Measurements from ENCODE around the gene CCDC18.

The CCDC18 gene

GRCh38 chr1:93180723-93181613, at the start of gene CCDC18 (continued):
- TF ChIP-seq, protein P1, sequence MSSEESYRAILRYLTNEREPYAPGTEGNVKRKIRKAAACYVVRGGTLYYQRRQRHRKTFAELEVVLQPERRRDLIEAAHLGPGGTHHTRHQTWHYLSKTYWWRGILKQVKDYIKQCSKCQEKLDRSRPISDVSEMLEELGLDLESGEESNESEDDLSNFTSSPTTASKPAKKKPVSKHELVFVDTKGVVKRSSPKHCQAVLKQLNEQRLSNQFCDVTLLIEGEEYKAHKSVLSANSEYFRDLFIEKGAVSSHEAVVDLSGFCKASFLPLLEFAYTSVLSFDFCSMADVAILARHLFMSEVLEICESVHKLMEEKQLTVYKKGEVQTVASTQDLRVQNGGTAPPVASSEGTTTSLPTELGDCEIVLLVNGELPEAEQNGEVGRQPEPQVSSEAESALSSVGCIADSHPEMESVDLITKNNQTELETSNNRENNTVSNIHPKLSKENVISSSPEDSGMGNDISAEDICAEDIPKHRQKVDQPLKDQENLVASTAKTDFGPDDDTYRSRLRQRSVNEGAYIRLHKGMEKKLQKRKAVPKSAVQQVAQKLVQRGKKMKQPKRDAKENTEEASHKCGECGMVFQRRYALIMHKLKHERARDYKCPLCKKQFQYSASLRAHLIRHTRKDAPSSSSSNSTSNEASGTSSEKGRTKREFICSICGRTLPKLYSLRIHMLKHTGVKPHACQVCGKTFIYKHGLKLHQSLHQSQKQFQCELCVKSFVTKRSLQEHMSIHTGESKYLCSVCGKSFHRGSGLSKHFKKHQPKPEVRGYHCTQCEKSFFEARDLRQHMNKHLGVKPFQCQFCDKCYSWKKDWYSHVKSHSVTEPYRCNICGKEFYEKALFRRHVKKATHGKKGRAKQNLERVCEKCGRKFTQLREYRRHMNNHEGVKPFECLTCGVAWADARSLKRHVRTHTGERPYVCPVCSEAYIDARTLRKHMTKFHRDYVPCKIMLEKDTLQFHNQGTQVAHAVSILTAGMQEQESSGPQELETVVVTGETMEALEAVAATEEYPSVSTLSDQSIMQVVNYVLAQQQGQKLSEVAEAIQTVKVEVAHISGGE (tag by site-specific recombination; conservative IDR thresholded peaks at IDR 0.05; ENCODE audit: low read depth), result peak; percentile 72
- TF ChIP-seq ZFHX2 (tag by site-specific recombination; conservative IDR thresholded peaks at IDR 0.05) (0 out of 2 replicates have a peak, but pooled peaks have one; percentile 17), KLF1 (tag by site-specific recombination; IDR thresholded peaks at IDR 0.05) (no peak; the same call in 1 of the 2 replicates), TSHZ1 (tag by site-specific recombination; IDR thresholded peaks at IDR 0.05; ENCODE audit: borderline replicate concordance) (0 out of 2 replicates have a peak, but pooled peaks have one; percentile 19), KLF17 (tag by site-specific recombination; IDR thresholded peaks at IDR 0.05) (peak; percentile 62; the same call in 1 of the 2 replicates), SCRT1 (tag by site-specific recombination; IDR thresholded peaks at IDR 0.05; ENCODE audit: borderline replicate concordance) (no peak), ZFP3 (tag by site-specific recombination; IDR thresholded peaks at IDR 0.05; ENCODE audit: low read depth) (no peak), ZNF843 (tag by site-specific recombination; IDR thresholded peaks at IDR 0.05) (0 out of 2 replicates have a peak, but pooled peaks have one; percentile 13)
- TF ChIP-seq, protein P2, sequence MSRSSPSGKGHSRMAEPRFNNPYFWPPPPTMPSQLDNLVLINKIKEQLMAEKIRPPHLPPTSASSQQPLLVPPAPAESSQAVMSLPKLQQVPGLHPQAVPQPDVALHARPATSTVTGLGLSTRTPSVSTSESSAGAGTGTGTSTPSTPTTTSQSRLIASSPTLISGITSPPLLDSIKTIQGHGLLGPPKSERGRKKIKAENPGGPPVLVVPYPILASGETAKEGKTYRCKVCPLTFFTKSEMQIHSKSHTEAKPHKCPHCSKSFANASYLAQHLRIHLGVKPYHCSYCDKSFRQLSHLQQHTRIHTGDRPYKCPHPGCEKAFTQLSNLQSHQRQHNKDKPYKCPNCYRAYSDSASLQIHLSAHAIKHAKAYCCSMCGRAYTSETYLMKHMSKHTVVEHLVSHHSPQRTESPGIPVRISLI (tag by site-specific recombination; IDR thresholded peaks at IDR 0.05), result peak; percentile 88

- Histone ChIP-seq H3K9me3 (ENCODE audit: control insufficient read depth, insufficient read depth, low read depth, low read length) (no peaks in the 10 kb centered on the region), H3K36me3 (ENCODE audit: control insufficient read depth in 2 of 2, insufficient read depth in 1 of 2, low read length in 2 of 2) (peaks cover 44 to 80% of the 10 kb centered on the region in 2 experiments), H3K4me1 (ENCODE audit: control insufficient read depth, insufficient read depth, low read length) (no peaks in the 10 kb centered on the region), H3K4me3 (ENCODE audit: low read depth, low read length) (no peak overlapping the region), H3K27ac (ENCODE audit: extremely low read depth, low read depth, low read length) (no peak overlapping the region)
- CTCF ChIA-PET, result interaction anchor here (0.6 kb wide), 1 partner anchor 172 kb away, joined by 3 read pairs; no protein-coding TSS in a partner anchor
- POLR2A ChIA-PET, result interaction anchor here (1.0 kb wide), 1 partner anchor 54 kb away, joined by 5 read pairs; the partner anchor contains the start of gene MTF2
- no peak for TF ChIP-seq ZNF558 (tag by site-specific recombination; IDR thresholded peaks at IDR 0.05)
- TF ChIP-seq PRDM1 (tag by site-specific recombination; IDR thresholded peaks at IDR 0.05), result peak; percentile 35; the same call in 1 of the 2 replicates
- no peak for TF ChIP-seq ZNF701 (tag by site-specific recombination; IDR thresholded peaks at IDR 0.05)
- TF ChIP-seq, protein P3, sequence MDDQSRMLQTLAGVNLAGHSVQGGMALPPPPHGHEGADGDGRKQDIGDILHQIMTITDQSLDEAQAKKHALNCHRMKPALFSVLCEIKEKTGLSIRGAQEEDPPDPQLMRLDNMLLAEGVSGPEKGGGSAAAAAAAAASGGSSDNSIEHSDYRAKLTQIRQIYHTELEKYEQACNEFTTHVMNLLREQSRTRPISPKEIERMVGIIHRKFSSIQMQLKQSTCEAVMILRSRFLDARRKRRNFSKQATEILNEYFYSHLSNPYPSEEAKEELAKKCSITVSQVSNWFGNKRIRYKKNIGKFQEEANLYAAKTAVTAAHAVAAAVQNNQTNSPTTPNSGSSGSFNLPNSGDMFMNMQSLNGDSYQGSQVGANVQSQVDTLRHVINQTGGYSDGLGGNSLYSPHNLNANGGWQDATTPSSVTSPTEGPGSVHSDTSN (CRISPR knock-in tag; IDR thresholded peaks at IDR 0.05), result no peak
- no peak for TF ChIP-seq ZNF555 (tag by site-specific recombination; conservative IDR thresholded peaks at IDR 0.05)
- TF ChIP-seq BCL11A (tag by site-specific recombination; IDR thresholded peaks at IDR 0.05; ENCODE audit: low read depth), result no peak
Observed at GRCh38 chr1:93132638-93133037, 47.9 kb upstream of the CCDC18 start.
